PC-9 (cell line): ENCODE data around the gene DMKN. TPM values are rescaled to one million over a fixed set of nuclear protein-coding genes. Genes with fewer than 3 reads are reported as not detected.

ENCODE experiments used
- BruUV-seq: library from RNA; stranded (reverse); fragments of 400-500 nt; replicated peaks from 2 replicates; lab custom pipeline; 2021; lab: Mats Ljungman, UMichigan
- CTCF ChIA-PET: fragments of 300-600 bp; sonication (Branson Sonifier 250); formaldehyde crosslinking; loops from one replicate; lab custom pipeline; 2022; ENCODE audit warnings: antibody characterized with exemption; lab: Charles Lee
- POLR2A ChIA-PET: fragments of 300-600 bp; sonication (Branson Sonifier 250); formaldehyde crosslinking; loops from one replicate; lab custom pipeline; 2022; ENCODE audit warnings: antibody characterized with exemption; ENCODE audit not compliant: unreplicated experiment; lab: Charles Lee
- DNase-seq, 2 experiments: peaks; one replicate each; pipeline versions ENCODE4 v3.0.0 to v3.0.0-alpha.2; 2015 to 2022; ENCODE audit warnings: mixed read lengths in 1 of 2
- H2AFZ ChIP-seq: fragments of 200-600 bp; sonication (generic); 2 replicates; pipeline ENCODE4 v1.8.1; 2017; ENCODE audit warnings: antibody characterized with exemption
- H3F3A ChIP-seq: fragments of 200-600 bp; sonication (generic); 2 replicates; pipeline ENCODE4 v1.8.1; 2017; ENCODE audit warnings: antibody characterized with exemption, mild to moderate bottlenecking, low read depth; ENCODE audit not compliant: insufficient read depth
- H3K27ac ChIP-seq: fragments of 200-600 bp; sonication (generic); 2 replicates; pipeline ENCODE4 v1.6.1; 2016; ENCODE audit warnings: mixed run types
- H3K27me3 ChIP-seq: fragments of 200-600 bp; sonication (generic); 2 replicates; pipeline ENCODE4 v1.6.1; 2016; ENCODE audit warnings: low read depth, mixed run types; ENCODE audit not compliant: insufficient read depth
- H3K36me3 ChIP-seq: fragments of 200-600 bp; sonication (generic); 2 replicates; pipeline ENCODE4 v1.6.1; 2016; ENCODE audit warnings: low read depth, mixed run types
- H3K4me1 ChIP-seq: fragments of 200-600 bp; sonication (generic); replicated peaks from 2 replicates; pipeline ENCODE4 v1.6.1; 2016; ENCODE audit warnings: mixed run types; ENCODE audit not compliant: insufficient read depth
- H3K4me2 ChIP-seq: fragments of 200-600 bp; sonication (generic); 2 replicates; pipeline ENCODE4 v1.6.1; 2017; ENCODE audit warnings: mixed run types
- H3K4me3 ChIP-seq: fragments of 200-600 bp; sonication (generic); 2 replicates; pipeline ENCODE4 v1.6.1; 2016; ENCODE audit warnings: mixed run types
- H3K79me2 ChIP-seq: fragments of 200-600 bp; sonication (generic); 2 replicates; pipeline ENCODE4 v1.6.1; 2017; ENCODE audit warnings: low read depth, mixed run types
- H3K9me2 ChIP-seq: fragments of 200-600 bp; sonication (generic); 2 replicates; pipeline ENCODE4 v1.8.1; 2017; ENCODE audit warnings: mild to moderate bottlenecking; ENCODE audit not compliant: insufficient read depth
- H3K9me3 ChIP-seq: fragments of 200-600 bp; sonication (generic); 2 replicates; pipeline ENCODE4 v1.8.1; 2016; ENCODE audit warnings: low read depth; ENCODE audit not compliant: insufficient read depth
- H4K20me1 ChIP-seq: fragments of 200-600 bp; sonication (generic); 2 replicates; pipeline ENCODE4 v1.8.1; 2017; ENCODE audit not compliant: insufficient read depth
- EZH2 ChIP-seq: fragments of 200-600 bp; sonication (generic); IDR thresholded peaks from 2 replicates; pipeline ENCODE4 v1.8.0; 2017; ENCODE audit warnings: antibody characterized with exemption, low read depth
- intact Hi-C: fragments of 100-400 bp; cut with micrococcal nuclease; formaldehyde crosslinking; loops from one replicate; pipeline ENCODE4 v1.10.0; 2022; ENCODE audit not compliant: unreplicated experiment
- total RNA-seq: library from RNA; stranded (reverse); gene quantifications from 2 replicates; pipeline ENCODE4 v1.2.3, GENCODE V29; 2021
- TF ChIP-seq, protein P1 (sequence below): fragments of 200-600 bp; sonication (generic); conservative IDR thresholded peaks from 2 replicates; pipeline ENCODE4 v1.6.1; 2017; ENCODE audit warnings: mixed run types, antibody characterized with exemption, mild to moderate bottlenecking, moderate library complexity

Gene DMKN
- total RNA-seq, 1 experiment from 2014 or later = 135 TPM

DNA sequence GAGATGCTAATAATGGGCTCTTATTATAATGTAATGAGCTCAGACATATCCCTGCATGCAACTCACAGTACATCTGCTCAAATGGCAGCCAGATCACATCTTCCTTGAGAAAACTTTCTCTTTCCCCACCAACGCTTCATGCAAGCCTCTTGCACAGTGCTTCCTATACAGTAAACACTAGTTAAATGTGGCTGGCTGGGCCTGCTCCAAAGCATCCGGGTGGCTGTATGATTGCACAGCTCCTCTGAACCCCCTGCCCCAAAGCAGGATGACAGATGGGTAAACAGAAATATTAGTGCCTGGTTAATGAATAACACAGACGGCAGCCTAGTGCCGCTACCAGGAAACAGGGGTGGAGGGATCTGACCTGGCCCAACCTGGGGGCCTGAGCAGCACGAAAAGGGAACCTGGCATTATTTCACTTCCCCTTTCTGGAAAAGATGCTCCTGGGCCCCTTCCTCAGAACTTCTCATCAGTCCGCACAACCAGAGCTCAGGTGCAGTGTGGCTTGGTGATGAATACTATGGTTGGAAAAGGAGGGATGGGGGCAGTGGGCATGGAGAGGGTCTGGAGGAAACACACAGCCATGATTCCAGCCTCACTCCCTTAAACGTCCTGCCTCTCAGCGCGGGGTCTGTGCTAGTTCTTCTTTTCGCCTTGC, 54.6 kb downstream of the DMKN start:
- DNase-seq = no peak
- TF ChIP-seq EZH2 = no peak
- TF ChIP-seq, protein P1, sequence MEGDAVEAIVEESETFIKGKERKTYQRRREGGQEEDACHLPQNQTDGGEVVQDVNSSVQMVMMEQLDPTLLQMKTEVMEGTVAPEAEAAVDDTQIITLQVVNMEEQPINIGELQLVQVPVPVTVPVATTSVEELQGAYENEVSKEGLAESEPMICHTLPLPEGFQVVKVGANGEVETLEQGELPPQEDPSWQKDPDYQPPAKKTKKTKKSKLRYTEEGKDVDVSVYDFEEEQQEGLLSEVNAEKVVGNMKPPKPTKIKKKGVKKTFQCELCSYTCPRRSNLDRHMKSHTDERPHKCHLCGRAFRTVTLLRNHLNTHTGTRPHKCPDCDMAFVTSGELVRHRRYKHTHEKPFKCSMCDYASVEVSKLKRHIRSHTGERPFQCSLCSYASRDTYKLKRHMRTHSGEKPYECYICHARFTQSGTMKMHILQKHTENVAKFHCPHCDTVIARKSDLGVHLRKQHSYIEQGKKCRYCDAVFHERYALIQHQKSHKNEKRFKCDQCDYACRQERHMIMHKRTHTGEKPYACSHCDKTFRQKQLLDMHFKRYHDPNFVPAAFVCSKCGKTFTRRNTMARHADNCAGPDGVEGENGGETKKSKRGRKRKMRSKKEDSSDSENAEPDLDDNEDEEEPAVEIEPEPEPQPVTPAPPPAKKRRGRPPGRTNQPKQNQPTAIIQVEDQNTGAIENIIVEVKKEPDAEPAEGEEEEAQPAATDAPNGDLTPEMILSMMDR = no peak
- H3K27me3 ChIP-seq = no peaks in the 10 kb centered on the region; the same call in 1 of the 2 replicates
- no peak overlapping the region for H3K4me3 ChIP-seq
- no peaks in the 10 kb centered on the region for H3K79me2 ChIP-seq
- no peaks in the 10 kb centered on the region for H3K9me3 ChIP-seq
- no peak overlapping the region for H2AFZ ChIP-seq
- no peaks in the 10 kb centered on the region for H3K9me2 ChIP-seq
- H3F3A ChIP-seq = no peaks in the 10 kb centered on the region
- no peak overlapping the region for H3K4me2 ChIP-seq
- H3K36me3 ChIP-seq = no peaks in the 10 kb centered on the region
- ChIA-PET CTCF (no interaction called here), POLR2A (interaction anchor here (0.7 kb wide), 1 partner anchor 52 kb away, joined by 3 read pairs; no protein-coding TSS in a partner anchor)
- intact Hi-C loops = no loop called here
- H3K27ac ChIP-seq = no peak overlapping the region
- no TSS peak for BruUV-seq
- H3K4me1 ChIP-seq = no peaks in the 10 kb centered on the region
- H4K20me1 ChIP-seq = no peaks in the 10 kb centered on the region

DNA sequence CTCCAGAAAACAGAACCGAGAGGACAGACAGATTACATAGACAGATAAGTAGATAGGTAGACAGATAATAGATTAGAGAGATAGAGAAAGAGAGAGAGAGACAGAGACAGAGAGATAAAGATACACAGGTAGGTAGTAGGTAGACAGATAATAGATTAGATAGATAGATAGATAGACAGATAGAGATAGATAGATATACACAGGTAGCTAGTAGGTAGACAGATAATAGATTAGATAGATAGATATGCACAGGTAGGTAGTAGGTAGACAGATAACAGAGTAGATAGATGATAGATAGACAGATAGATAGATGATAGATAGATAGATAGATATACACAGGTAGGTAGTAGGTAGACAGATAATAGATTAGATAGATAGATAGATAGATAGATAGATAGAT, 55.3 kb downstream of the DMKN start:
- no peak overlapping the region for H3K27ac ChIP-seq
- no peaks in the 10 kb centered on the region for H4K20me1 ChIP-seq
- BruUV-seq = no TSS peak
- intact Hi-C loops = no loop called here
- no peaks in the 10 kb centered on the region for H3K9me3 ChIP-seq
- H3K4me2 ChIP-seq = no peak overlapping the region
- H3K36me3 ChIP-seq = no peaks in the 10 kb centered on the region
- no peaks in the 10 kb centered on the region for H3K79me2 ChIP-seq
- no peak overlapping the region for H3K4me3 ChIP-seq
- ChIA-PET POLR2A (interaction anchor here (0.7 kb wide), 1 partner anchor 52 kb away, joined by 3 read pairs; no protein-coding TSS in a partner anchor), CTCF (no interaction called here)
- no peak overlapping the region for H2AFZ ChIP-seq
- H3K4me1 ChIP-seq = no peaks in the 10 kb centered on the region
- no peaks in the 10 kb centered on the region for H3K9me2 ChIP-seq
- no peaks in the 10 kb centered on the region for H3F3A ChIP-seq
- no peak for DNase-seq
- TF ChIP-seq EZH2 = no peak
- TF ChIP-seq, protein P1 = no peak
- no peaks in the 10 kb centered on the region; the same call in 1 of the 2 replicates for H3K27me3 ChIP-seq

DNA sequence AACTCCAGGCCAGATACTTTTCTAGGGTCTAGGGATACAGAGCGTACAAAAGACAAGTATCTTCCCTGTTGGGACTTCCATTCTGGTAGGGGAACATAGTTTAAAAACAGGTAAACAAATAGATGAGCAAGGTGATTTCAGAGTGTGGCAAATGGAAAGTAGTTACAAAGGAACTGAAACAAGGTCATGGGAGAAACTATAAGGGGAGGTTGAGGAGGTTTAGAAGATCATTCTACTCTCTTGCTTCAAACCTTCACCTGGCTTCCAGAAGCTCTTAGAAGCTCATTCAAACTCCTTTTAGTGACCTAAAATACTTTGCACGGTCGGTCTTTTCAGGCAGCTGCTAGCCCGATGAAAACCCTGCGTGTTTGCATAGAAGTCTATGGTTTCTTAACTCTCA, 56.3 kb downstream of the DMKN start:
- TF ChIP-seq EZH2 = no peak
- TF ChIP-seq, protein P1 = no peak
- CTCF ChIA-PET = no interaction called here
- no peaks in the 10 kb centered on the region for H3K9me3 ChIP-seq
- POLR2A ChIA-PET = no interaction called here
- intact Hi-C loops = no loop called here
- H3K4me2 ChIP-seq = no peak overlapping the region
- H3K79me2 ChIP-seq = no peaks in the 10 kb centered on the region
- no peak overlapping the region for H3K27ac ChIP-seq
- no peaks in the 10 kb centered on the region for H3K36me3 ChIP-seq
- BruUV-seq = no TSS peak
- DNase-seq = no peak
- peaks cover 4% of the 10 kb centered on the region; the same call in 1 of the 2 replicates for H3K27me3 ChIP-seq
- no peaks in the 10 kb centered on the region for H3K9me2 ChIP-seq
- H3K4me3 ChIP-seq = no peak overlapping the region
- no peaks in the 10 kb centered on the region for H3F3A ChIP-seq
- H3K4me1 ChIP-seq = no peaks in the 10 kb centered on the region
- no peaks in the 10 kb centered on the region for H4K20me1 ChIP-seq
- no peak overlapping the region for H2AFZ ChIP-seq
